ENCODE results near the gene HSD11B1.

DNA sequence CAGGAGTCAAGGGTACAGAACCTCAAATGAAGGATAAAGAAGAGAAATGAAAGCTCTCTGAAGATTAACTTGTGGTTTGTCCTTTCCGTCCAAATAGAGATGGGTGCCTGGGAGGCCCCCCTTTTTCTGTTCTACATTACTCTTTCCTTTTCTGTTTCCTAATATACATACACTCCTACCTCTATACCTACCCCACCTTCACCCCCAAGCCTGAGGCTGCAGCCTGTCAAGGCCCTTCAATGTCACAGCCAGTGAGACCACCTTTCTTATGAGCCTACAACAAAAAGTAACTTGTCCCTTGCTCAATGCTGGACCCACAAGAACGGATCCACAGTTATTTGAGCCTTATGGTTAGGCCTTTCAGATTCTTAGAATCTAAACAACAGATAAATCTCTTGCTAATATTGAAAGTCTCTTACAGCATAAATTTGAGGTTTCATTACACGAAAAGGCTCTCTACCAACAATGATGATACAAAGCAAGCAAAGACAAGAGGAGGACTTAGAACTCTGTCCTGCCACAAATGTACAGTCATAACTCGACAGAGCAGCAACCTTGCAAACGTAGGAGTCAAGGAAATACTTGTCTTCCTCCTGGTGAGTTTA, 47.1 kb downstream of the HSD11B1 start:
- no peak for TF ChIP-seq POLR2A (IDR thresholded peaks at IDR 0.05)
- TF ChIP-seq, protein P1, sequence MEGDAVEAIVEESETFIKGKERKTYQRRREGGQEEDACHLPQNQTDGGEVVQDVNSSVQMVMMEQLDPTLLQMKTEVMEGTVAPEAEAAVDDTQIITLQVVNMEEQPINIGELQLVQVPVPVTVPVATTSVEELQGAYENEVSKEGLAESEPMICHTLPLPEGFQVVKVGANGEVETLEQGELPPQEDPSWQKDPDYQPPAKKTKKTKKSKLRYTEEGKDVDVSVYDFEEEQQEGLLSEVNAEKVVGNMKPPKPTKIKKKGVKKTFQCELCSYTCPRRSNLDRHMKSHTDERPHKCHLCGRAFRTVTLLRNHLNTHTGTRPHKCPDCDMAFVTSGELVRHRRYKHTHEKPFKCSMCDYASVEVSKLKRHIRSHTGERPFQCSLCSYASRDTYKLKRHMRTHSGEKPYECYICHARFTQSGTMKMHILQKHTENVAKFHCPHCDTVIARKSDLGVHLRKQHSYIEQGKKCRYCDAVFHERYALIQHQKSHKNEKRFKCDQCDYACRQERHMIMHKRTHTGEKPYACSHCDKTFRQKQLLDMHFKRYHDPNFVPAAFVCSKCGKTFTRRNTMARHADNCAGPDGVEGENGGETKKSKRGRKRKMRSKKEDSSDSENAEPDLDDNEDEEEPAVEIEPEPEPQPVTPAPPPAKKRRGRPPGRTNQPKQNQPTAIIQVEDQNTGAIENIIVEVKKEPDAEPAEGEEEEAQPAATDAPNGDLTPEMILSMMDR (IDR thresholded peaks at IDR 0.05), result no peak
